Posterior cingulate gyrus (tissue), 11 donors: ENCODE data around the gene CUX1.
"Not testable (repeated sequence)": the region's sequence is repeated elsewhere in the genome, so short reads cannot be mapped to it uniquely, and the experiment has no call there.

Source experiments
- DNase-seq, 10 donors: peaks; one replicate each; pipeline versions ENCODE4 v3.0.0 to v3.0.0-alpha.2; 2020 to 2021; ENCODE audit warnings: mixed read lengths in 3 of 10
- intact Hi-C: fragments of 100-400 bp; cut with DNase I; formaldehyde crosslinking; loops from one replicate; pipeline ENCODE4 v1.15.1; 2023

The CUX1 gene

DNA sequence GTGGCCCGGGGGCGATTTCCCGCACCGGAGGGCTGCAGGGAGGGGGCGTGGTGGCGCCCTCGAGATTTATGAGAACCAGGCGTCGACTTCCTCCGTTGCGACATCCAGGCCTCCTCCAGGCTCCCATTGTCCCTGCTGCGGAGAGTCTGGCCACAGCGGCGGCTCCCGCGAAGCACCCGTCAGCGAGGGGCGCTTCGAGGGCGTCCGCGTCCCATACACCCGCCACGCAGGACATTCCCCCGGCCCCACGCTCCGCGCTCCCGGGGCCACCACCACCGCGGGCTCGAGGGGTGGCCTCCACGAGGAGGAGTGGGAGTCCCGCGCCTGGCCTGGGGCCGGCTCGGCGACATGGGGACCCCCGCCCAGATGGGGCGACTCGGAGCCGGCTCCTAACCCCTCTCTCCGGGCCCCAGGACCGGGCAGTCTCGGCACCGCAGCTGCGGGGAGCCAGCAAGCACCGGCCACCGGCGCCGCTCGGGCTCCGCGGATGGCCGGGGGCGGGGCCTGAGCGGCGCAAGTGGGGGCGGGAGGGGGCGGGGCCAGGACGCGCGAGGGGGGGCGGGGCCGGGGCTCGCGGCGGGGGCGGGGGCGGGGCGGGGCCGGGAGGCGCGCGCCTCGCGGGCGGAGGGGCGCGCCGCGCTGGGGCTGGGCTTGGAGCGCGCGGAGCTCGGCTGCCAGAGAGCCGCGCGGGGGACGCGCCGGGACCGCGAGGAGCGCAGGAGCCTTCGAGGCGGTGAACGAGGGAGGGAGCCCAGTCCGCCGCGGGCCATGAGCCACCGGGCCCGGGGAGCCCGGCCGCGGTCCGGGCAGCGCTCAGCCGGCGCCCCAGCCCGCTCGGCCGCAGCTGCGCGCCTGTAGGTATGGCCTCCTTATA is 469.0 kb downstream of the CUX1 start, which contains the start of gene SH2B2:
Gene SH2B2 (plus strand): TSS at position 632 of the 874 bp plus-strand sequence. CDS start 13,683 bp downstream, outside the sequence.
- intact Hi-C loops, result no loop called here
- DNase-seq, result peak in 5 of 10 donors; percentile 17 to 91 (median 38)

DNA sequence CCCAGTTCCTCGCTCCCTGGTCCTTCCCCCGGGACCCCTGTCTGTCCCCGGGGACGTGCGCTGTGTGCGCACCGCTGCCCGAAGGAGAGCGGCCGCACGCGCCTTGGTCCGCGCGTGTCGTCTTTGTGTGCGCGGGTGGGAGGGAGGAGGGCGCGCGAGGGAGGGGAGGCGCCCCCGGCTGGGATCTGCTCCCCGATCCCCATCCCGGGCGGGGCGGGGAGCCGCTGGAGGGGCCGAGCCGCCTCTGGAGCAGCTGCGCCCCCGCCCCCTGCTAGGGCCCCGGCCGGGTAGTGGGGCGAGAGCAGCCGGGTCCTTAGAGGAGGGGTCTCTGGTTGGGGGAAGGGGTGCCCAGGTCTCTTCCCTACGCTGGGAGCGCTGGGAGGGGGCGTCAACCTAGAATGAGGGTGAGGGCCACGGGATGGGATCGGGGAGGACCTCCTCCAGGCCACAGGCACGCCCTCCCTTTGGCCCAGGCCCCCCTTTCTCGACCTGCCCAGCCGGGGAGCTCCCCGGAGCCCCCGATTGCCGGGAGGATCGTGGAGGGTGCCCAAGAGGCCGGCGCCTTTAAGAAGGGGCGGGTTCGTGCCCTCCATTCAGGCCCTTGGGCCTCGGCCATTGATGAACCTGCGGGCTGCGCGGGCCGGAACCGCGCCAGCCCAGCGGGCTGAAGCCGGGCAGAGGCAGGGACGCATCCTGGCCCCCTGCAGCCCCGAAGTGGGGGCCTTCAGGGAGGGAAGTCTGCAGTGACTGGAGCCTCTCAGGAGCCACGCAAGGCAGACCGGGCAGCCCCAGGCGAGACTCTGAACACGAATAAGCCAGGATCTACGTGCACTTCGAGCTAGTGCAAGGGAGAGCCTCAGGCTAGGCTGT is 469.9 kb downstream of the CUX1 start:
- peak in 4 of 10 donors; percentile 20 to 49 (median 42) for DNase-seq
- intact Hi-C loops, result no loop called here

DNA sequence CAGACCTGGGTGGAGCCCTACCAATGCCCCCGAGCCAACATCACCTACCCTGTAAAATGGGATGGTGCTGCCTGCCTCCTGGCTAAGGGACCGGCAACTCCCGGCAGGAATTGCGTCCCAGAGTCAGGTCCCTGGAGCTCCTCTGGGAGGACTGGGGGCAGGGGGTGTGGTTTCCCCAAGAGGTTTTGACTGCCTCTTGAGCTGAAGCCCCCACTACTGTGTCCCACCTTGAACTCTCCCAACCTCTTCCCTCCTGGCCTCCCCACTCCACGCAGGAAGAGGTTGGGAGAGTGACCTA is 470.5 kb downstream of the CUX1 start:
- intact Hi-C loops, result no loop called here
- peak in 1 of 10 donors; percentile 9 for DNase-seq

DNA sequence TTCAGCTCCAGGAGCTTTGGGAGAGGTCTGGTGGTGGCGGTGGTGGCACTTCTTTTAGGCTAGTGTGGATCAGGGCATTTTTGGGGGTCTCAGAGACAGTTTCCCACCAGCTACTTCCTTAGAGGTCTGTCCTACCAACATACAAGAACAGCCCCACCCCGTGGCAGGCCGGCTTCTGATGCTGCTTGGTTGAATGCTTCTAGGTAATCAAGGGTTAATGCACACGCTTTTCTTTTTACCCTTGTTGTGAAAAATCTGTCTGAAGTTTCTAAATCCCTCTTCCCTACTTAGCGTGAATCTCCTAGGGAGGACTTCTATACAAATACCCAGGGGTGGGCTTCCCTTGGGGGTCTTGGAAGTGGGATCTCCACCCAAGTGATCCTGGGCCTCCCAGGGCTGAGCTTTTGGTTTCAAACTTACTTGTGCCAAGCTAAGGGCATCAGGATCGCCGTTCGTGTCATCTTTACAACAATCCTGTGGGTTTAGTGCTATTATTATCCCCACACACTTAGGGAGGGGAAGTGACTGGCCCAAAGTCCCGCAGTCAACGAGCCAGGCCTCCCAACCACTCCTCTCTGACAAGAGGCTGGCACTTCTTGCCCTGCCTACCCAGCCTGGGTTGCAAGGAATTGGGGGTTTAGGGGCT is 471.0 kb downstream of the CUX1 start:
- peak in 1 of 10 donors; percentile 45 for DNase-seq
- intact Hi-C loops, result no loop called here

DNA sequence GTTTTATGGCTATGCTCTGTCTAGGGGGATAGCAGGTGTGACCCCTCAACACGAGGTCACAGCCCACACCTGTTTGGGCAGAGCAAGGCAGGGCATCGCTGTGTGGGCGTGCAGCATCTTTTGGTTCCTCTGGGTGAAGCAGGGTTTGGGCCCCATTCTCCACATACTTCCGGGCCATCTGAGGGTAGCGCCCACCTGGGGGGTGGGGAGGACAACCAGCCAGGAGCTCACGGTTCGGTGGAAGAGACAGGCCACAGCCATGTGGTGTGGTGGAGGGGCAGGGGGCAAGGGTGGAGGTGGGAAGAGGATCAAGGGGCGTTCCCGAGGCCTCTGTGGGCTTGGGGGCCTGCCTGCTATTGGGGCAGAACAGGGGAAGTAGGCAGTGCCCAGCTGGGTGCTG is 471.6 kb downstream of the CUX1 start:
- intact Hi-C loops, result no loop called here
- DNase-seq, result no peak

DNA sequence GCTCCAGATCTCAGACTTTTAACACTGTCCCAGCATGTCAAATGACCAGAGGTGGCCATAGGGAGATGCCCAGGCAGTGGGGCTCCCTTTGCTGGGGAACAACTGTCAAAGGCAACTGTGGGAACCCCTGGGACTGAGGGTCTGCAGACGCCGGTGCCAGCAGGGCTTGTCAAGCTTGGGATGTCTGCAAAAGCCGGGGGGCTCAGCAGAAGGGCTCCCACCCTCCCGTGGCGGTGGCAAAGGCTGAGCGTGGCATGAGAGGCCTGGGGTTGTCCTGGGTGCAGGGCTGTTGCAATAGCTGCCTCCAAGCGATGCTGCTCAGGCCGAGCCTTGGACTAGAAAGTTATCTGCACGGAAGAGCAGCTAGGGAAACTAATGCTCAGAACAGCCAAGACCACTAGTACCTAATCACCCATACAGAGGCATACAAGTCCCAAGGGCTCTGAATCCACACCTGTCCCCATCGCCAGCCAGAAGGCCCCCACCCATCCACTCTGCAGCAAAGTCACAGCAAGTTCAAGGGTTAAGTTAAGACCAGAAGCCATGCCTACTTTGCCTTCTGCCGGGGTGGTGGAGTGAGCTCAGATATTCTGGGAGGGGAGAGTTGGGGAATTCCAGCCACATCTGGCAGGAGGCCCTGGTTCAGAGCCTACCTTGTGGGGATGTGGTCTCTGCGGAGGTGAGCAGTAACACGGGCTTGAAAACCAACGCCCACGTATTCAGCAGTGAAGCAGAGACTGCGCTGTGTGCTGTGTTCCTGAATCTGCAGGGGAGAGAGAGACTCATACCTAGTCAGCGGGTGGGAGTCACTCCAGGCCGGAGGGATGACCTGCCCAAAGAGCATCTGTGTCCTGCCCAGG is 473.9 kb downstream of the CUX1 start:
- no peak for DNase-seq
- intact Hi-C loops, result no loop called here

DNA sequence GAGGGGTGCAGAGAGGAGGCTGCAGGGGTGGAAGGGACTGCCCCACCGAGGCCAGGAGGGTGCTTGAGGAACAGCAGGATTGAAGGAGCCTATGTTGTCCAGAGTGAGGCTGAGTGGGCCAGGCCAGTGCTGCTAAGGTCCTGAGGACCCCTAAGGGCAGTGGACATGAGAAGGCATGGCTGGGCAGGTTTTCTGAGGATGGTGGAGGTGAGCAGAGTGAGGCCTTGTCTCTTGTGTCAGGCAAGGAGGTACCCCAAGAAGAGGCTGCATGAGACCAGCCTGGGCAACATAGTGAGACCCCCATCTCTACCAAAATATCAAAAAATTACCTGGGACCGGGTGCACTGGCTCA is 474.5 kb downstream of the CUX1 start:
- DNase-seq, result no peak
- intact Hi-C loops, result no loop called here

DNA sequence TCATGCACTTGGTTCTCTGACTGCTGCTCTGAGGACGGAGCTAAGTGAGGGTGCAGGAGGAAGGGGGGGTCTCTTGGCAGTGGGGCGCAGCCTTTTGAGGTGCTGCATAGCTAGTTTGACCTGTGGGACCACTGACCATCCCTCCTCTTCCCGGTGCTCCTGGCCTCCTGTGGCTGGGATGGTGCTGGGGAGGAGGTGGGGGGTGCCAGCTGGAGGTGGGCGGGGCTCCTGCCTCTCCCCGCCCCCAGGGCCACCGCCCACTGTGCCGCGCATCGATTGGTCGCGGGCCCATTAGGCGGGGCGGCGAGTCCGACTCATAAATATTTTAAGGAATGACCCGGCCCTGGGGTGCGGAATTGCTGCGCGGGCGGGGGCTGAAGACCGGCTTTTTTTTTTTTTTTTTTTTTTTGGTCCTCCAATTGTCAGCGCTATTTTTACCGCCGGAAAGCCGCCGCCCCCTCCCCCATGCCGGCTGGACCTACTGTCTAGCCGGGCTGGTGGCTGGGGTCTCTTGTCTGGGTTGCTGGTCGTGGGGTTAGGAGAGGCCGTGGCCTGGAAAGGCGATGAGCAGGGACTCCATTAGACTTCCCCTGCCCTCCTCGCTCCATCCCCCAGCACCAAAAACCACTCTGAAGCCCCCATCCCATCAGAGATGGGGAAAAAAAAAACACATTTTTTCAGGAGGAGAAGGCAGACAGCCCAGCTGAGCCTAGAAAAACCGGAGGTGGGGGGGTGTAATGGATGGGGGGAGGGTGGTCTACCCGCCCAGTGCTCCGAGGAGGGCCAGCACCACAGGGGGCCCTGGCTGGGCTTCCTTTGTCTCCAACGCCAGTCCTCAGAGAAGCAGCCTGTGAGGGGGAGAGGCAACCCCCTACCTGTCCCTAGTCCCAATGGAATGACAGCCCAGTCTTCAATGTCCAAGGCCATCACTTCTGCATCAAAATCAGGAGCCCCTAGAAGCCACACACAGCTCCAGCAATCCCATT is 475.7 kb downstream of the CUX1 start:
- no peak for DNase-seq
- intact Hi-C loops, result no loop called here

DNA sequence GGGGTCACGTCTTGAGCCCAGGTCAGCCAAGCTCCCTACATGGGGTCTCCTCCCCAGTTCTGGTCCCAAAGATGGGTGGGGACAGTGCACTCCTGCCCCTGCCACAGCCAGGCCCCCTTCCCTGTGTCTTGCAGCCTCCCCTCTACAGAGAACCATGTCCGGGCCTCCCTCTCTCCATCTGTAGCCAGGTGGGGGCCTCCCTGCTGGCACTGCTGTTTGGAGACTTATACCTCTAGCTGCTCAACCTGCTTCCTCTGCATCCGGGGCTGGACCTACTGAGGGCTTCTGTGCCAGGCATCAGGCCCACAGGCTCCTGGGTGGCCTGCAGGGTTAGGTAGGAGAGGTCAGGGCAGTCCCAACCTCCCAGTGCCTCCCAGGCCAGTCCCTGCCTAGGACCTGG is 477.2 kb downstream of the CUX1 start:
- intact Hi-C loops, result no loop called here

DNA sequence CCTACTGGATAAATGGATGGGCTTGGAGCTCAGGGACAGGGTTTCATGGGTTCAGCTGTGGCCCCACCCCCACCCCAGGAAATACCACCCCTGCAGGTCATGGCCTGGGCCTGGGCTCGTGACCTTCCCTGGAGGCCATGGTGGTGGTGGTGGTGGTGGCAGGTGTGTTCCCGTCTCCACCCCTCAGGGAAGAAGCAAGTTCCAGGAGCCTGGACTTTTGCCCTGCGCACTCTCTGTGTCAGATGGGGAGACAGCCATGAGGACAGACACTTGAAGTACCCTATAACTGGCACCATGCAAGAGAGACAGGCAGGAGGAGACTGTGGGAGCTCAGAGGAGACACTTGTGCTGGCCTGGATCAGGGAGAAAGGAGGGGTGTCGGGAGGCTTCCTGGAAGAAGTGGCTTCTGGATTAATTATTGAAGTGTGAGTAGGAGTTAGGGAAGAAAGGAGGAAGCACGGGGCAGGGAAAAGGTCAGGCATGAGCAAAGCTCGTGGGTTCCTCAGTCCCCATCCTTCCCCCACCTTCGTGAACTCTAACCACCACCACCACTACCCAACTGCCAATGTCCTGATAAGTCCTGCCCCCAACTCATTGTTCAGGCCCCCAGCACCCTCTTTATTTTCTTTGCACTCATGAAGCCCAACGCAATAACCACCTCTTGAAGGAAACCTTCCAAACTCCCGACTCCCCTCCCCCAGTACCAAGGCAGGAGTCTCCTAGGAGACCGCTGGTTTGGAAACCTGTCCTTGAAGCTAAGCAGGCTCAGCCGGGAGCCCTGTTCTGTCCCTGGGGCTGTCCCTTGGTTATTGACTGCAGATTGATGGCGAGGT is 478.1 kb downstream of the CUX1 start:
- DNase-seq, result no peak
- intact Hi-C loops, result no loop called here

More for the DNA sequence above, 477.2 kb downstream of the CUX1 start:
- DNase-seq, result no peak

DNA sequence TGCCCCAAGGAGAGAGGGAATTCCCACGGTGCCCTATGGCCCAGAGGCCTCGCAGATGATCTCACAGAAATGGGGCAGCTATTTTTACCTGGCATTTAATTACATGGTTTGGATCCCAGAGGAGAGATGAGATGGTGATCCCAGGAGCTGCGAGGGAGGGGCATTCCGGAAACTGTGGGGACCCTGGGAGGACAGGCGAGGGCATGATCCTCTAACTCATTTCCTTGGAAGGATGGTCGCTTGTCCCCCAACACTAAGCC is 478.7 kb downstream of the CUX1 start:
- DNase-seq, result no peak
- intact Hi-C loops, result no loop called here

DNA sequence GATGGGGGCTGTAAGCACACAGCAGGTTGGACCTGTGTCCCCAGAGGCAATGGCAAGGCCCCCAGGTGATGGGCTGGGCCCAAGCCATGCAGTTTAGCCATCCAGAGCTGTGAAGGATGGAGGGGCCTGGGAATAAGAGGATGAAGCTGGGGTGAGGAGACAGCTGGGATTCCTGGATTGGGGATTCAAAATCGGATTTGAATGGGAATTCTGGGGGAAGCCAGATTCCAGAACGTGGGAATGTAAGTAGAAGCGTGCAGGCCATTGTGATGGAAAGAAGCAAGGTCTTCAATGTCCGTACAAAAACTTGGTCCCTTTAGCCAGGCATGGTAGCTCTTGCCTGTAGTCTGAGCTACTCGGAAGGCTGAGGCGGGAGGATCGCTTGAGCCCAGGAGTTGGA is 479.1 kb downstream of the CUX1 start:
- intact Hi-C loops, result no loop called here
- DNase-seq, result no peak

DNA sequence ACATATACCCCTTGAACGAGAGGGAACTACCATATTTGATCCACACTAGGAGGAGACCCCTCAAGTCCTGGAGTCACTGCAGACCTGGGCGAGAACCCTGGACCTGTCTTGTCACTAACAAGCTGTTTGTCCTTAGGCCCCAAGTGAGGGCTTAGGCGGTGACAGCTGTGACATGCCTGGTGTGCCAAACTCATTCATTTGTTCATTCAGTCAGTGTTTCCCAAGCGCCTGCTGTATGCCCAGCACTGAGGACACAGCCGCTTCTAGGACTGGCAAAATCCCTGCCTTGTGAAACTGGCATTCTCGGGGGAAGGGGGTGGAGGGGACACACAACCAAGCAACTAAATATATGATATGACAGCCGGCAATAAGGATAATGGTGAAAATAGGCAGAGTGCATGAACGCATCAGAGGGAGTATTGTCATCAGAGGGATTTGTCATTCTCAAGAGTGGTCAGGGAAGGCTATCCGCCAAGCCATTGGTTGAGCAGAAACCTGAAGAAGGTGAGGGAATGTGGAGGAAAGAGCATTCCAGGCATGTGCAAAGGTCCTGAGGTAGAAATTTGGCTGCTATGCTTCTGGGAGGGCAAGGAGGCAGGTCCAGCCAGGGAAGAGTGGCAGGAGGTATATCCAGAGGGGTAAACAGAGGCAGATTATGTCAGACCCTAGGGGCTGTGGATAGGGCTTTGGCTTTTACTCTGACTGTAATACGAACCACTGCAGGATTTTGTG is 480.2 kb downstream of the CUX1 start:
- DNase-seq, result no peak
- intact Hi-C loops, result no loop called here

DNA sequence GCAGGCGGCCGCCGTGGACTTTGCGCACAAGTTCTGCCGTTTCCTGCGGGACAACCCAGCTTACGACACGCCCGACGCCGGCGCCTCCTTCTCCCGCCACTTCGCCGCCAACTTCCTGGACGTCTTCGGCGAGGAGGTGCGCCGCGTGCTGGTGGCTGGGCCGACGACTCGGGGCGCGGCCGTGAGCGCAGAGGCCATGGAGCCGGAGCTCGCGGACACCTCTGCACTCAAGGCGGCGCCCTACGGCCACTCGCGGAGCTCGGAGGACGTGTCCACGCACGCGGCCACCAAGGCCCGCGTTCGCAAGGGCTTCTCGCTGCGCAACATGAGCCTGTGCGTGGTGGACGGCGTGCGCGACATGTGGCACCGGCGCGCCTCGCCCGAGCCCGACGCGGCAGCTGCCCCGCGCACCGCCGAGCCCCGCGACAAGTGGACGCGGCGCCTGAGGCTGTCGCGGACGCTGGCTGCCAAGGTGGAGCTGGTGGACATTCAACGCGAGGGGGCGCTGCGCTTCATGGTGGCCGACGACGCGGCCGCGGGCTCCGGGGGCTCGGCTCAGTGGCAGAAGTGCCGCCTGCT is 483.3 kb downstream of the CUX1 start:
- DNase-seq, result no peak
- intact Hi-C loops, result no loop called here

DNA sequence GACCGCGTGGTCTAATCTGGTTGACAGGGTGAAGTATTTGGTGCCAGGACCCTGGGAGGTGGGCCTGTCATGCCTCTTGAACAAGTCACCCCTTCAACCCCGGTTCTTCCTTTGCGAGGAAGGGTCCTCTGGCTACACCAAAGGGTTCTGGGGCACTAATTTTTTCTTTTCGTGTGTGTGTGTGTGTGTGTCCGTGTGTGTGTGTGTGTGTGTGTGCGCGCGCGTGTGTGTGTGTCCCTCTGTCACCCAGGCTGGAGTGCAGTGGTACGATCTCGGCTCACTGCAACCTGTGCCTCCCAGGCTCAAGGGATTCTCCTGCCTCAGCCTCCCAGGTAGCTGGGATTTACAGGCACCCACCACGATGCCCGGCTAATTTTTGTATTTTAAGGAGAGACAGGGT is 483.9 kb downstream of the CUX1 start:
- DNase-seq, intact Hi-C loops: not testable (repeated sequence)

DNA sequence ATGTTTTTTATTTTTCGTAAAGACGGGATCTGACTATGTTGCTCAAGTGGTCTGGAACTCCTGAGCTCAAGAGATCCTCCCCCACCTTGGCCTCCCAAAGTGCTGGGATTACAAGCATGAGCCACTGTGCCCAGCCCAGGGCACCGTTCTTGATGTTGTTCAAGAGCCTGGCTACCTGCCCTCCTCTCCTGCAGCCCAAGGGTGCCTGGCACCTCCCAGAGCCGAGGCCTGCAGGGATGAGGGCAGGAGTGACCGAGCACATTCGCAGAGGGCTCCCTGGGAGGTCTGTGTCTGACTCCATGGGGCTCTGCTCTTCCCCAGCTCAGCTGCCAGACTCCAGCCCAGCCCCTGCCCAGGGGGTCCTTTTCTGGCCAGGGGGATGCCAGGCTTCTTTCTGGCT is 484.6 kb downstream of the CUX1 start:
- intact Hi-C loops, result no loop called here
- no peak for DNase-seq

DNA sequence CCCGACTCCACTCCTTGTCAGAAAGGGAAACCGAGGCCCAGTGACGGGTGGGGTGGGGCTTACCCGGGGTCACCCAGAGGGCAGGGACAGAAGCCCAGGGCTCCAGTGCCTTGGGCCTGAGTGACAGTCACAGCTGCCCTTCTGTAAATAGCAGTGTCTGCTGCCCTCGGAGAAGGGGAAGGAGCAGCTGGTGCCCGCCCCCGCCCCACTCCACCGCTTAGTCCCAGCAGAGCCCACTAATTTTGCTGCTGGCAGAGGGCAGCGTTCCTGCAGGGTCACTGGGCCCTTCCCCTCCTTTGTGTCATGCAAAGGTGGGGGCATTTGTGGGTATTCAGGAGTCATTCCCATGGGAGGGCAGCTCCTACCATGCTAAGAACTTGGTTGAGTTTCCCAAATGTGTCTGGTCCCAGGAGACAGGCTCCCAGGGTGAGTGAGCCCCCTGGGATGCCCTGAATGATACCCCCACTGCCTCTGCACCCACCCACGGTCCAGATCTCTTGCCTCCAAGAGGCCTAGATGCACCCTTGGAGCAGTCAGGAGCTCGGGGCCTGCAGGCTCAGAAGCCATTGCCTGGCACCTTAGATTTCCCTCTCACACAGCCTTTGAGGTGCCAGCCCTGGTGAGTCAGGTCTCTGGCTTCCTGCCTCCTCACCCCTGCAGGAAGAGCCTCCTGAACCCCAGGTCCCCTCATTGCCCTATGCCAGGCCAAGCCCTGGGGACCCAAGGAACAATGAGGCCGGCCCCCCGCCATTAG is 486.4 kb downstream of the CUX1 start:
- intact Hi-C loops, result no loop called here
- no peak for DNase-seq
